ENCODE results near the gene DGKG.

The DGKG gene

GRCh38 chr3:186327912-186328487 is 34.0 kb downstream of the DGKG start:
- no peak for DNase-seq (ENCODE audit: insufficient read length, low spot score)
- no peak for FAIRE-seq
- TF ChIP-seq TAF1 (IDR thresholded peaks at IDR 0.05; ENCODE audit: low read depth, low read length) = no peak
- TF ChIP-seq PAX5 (IDR thresholded peaks at IDR 0.05; ENCODE audit: insufficient read depth, low read length, severe bottlenecking) = no peak
- no peak for TF ChIP-seq POLR2A (IDR thresholded peaks at IDR 0.05; ENCODE audit: low read depth, low read length)
- TF ChIP-seq SPI1 (IDR thresholded peaks at IDR 0.05; ENCODE audit: low read depth, low read length) = no peak
- TF ChIP-seq POU2F2 (IDR thresholded peaks at IDR 0.05; ENCODE audit: low read depth, low read length) = no peak
- TF ChIP-seq POLR2AphosphoS5 (IDR thresholded peaks at IDR 0.05; ENCODE audit: low read depth, low read length) = no peak

GRCh38 chr3:186322761-186323160 is 39.3 kb downstream of the DGKG start:
- FAIRE-seq (no peak), DNase-seq (ENCODE audit: insufficient read length, low spot score) (no peak)
- TF ChIP-seq POU2F2 (IDR thresholded peaks at IDR 0.05; ENCODE audit: low read depth, low read length) = no peak
- no peak for TF ChIP-seq TAF1 (IDR thresholded peaks at IDR 0.05; ENCODE audit: low read depth, low read length)
- no peak for TF ChIP-seq POLR2AphosphoS5 (IDR thresholded peaks at IDR 0.05; ENCODE audit: low read depth, low read length)
- no peak for TF ChIP-seq SPI1 (IDR thresholded peaks at IDR 0.05; ENCODE audit: low read depth, low read length)
- TF ChIP-seq PAX5 (IDR thresholded peaks at IDR 0.05; ENCODE audit: insufficient read depth, low read length, severe bottlenecking) = no peak
- TF ChIP-seq POLR2A (IDR thresholded peaks at IDR 0.05; ENCODE audit: low read depth, low read length) = no peak

GRCh38 chr3:186321746-186322145 is 40.3 kb downstream of the DGKG start:
- FAIRE-seq (no peak), DNase-seq (ENCODE audit: insufficient read length, low spot score) (no peak)
- TF ChIP-seq PAX5 (IDR thresholded peaks at IDR 0.05; ENCODE audit: insufficient read depth, low read length, severe bottlenecking) = no peak
- TF ChIP-seq TAF1 (IDR thresholded peaks at IDR 0.05; ENCODE audit: low read depth, low read length) = no peak
- no peak for TF ChIP-seq POU2F2 (IDR thresholded peaks at IDR 0.05; ENCODE audit: low read depth, low read length)
- no peak for TF ChIP-seq POLR2A (IDR thresholded peaks at IDR 0.05; ENCODE audit: low read depth, low read length)
- TF ChIP-seq SPI1 (IDR thresholded peaks at IDR 0.05; ENCODE audit: low read depth, low read length) = no peak
- no peak for TF ChIP-seq POLR2AphosphoS5 (IDR thresholded peaks at IDR 0.05; ENCODE audit: low read depth, low read length)

- TF ChIP-seq PAX5 (IDR thresholded peaks at IDR 0.05; ENCODE audit: insufficient read depth, low read length, severe bottlenecking) (no peak), SPI1 (IDR thresholded peaks at IDR 0.05; ENCODE audit: low read depth, low read length) (no peak), POLR2AphosphoS5 (IDR thresholded peaks at IDR 0.05; ENCODE audit: low read depth, low read length) (no peak), POU2F2 (IDR thresholded peaks at IDR 0.05; ENCODE audit: low read depth, low read length) (no peak), POLR2A (IDR thresholded peaks at IDR 0.05; ENCODE audit: low read depth, low read length) (no peak), TAF1 (IDR thresholded peaks at IDR 0.05; ENCODE audit: low read depth, low read length) (no peak)
- DNase-seq (ENCODE audit: insufficient read length, low spot score) = no peak
- FAIRE-seq = no peak
These were observed 41.0 kb downstream of the DGKG start for GRCh38 chr3:186320862-186321568.

GRCh38 chr3:186319945-186320344 is 42.1 kb downstream of the DGKG start:
- DNase-seq (ENCODE audit: insufficient read length, low spot score) (no peak), FAIRE-seq (no peak)
- TF ChIP-seq POLR2A (IDR thresholded peaks at IDR 0.05; ENCODE audit: low read depth, low read length) = no peak
- TF ChIP-seq PAX5 (IDR thresholded peaks at IDR 0.05; ENCODE audit: insufficient read depth, low read length, severe bottlenecking) = no peak
- no peak for TF ChIP-seq POU2F2 (IDR thresholded peaks at IDR 0.05; ENCODE audit: low read depth, low read length)
- no peak for TF ChIP-seq TAF1 (IDR thresholded peaks at IDR 0.05; ENCODE audit: low read depth, low read length)
- TF ChIP-seq SPI1 (IDR thresholded peaks at IDR 0.05; ENCODE audit: low read depth, low read length) = no peak
- TF ChIP-seq POLR2AphosphoS5 (IDR thresholded peaks at IDR 0.05; ENCODE audit: low read depth, low read length) = no peak

- DNase-seq (ENCODE audit: insufficient read length, low spot score) (no peak), FAIRE-seq (no peak)
- no peak for TF ChIP-seq POLR2A (IDR thresholded peaks at IDR 0.05; ENCODE audit: low read depth, low read length)
- TF ChIP-seq POU2F2 (IDR thresholded peaks at IDR 0.05; ENCODE audit: low read depth, low read length) = no peak
- TF ChIP-seq SPI1 (IDR thresholded peaks at IDR 0.05; ENCODE audit: low read depth, low read length) = no peak
- no peak for TF ChIP-seq POLR2AphosphoS5 (IDR thresholded peaks at IDR 0.05; ENCODE audit: low read depth, low read length)
- no peak for TF ChIP-seq PAX5 (IDR thresholded peaks at IDR 0.05; ENCODE audit: insufficient read depth, low read length, severe bottlenecking)
- no peak for TF ChIP-seq TAF1 (IDR thresholded peaks at IDR 0.05; ENCODE audit: low read depth, low read length)
These were observed 43.9 kb downstream of the DGKG start for GRCh38 chr3:186318135-186318534.

- TF ChIP-seq PAX5 (IDR thresholded peaks at IDR 0.05; ENCODE audit: insufficient read depth, low read length, severe bottlenecking) (no peak), TAF1 (IDR thresholded peaks at IDR 0.05; ENCODE audit: low read depth, low read length) (no peak), POLR2AphosphoS5 (IDR thresholded peaks at IDR 0.05; ENCODE audit: low read depth, low read length) (no peak), POLR2A (IDR thresholded peaks at IDR 0.05; ENCODE audit: low read depth, low read length) (no peak), SPI1 (IDR thresholded peaks at IDR 0.05; ENCODE audit: low read depth, low read length) (no peak)
- DNase-seq (ENCODE audit: insufficient read length, low spot score) = no peak
- no peak for FAIRE-seq
These were observed 44.6 kb downstream of the DGKG start for GRCh38 chr3:186317478-186317877.

- DNase-seq (ENCODE audit: insufficient read length, low spot score) (no peak), FAIRE-seq (no peak)
- TF ChIP-seq PAX5 (IDR thresholded peaks at IDR 0.05; ENCODE audit: insufficient read depth, low read length, severe bottlenecking) (no peak), POLR2A (IDR thresholded peaks at IDR 0.05; ENCODE audit: low read depth, low read length) (no peak), TAF1 (IDR thresholded peaks at IDR 0.05; ENCODE audit: low read depth, low read length) (no peak), POU2F2 (IDR thresholded peaks at IDR 0.05; ENCODE audit: low read depth, low read length) (no peak), SPI1 (IDR thresholded peaks at IDR 0.05; ENCODE audit: low read depth, low read length) (no peak), POLR2AphosphoS5 (IDR thresholded peaks at IDR 0.05; ENCODE audit: low read depth, low read length) (no peak)
These were observed 45.3 kb downstream of the DGKG start for GRCh38 chr3:186316666-186317260.
